DOHH2 (cell line): Measurements from ENCODE around the gene EMP1.

ENCODE experiments used
- H3F3A ChIP-seq: fragments of 200-600 bp; sonication (generic), shearing (Covaris generic); 2 replicates; pipeline ENCODE4 v1.6.0; 2016; ENCODE audit warnings: antibody characterized with exemption, mild to moderate bottlenecking; ENCODE audit not compliant: control insufficient read depth, insufficient read depth
- H3K27ac ChIP-seq: fragments of 200-600 bp; sonication (generic); 2 replicates; pipeline ENCODE4 v1.5.1; 2014; ENCODE audit warnings: low read depth, mild to moderate bottlenecking, low read length, moderate library complexity
- H3K27me3 ChIP-seq: fragments of 200-600 bp; sonication (generic); 2 replicates; pipeline ENCODE4 v1.6.1; 2014; ENCODE audit warnings: mild to moderate bottlenecking, low read length, mixed read lengths; ENCODE audit not compliant: control insufficient read depth
- H3K36me3 ChIP-seq: fragments of 200-600 bp; sonication (generic); 2 replicates; pipeline ENCODE4 v1.6.1; 2014; ENCODE audit warnings: mild to moderate bottlenecking, low read length, moderate library complexity, mixed read lengths; ENCODE audit not compliant: control insufficient read depth
- H3K4me1 ChIP-seq: fragments of 200-600 bp; sonication (generic); 2 replicates; pipeline ENCODE4 v1.6.1; 2014; ENCODE audit warnings: mild to moderate bottlenecking, low read length, mixed read lengths; ENCODE audit not compliant: control insufficient read depth
- H3K4me2 ChIP-seq: fragments of 200-600 bp; sonication (generic); 2 replicates; pipeline ENCODE4 v1.6.0; 2014; ENCODE audit warnings: mild to moderate bottlenecking, low read length, moderate library complexity
- H3K4me3 ChIP-seq: fragments of 200-600 bp; sonication (generic); 2 replicates; pipeline ENCODE4 v1.5.1; 2014; ENCODE audit warnings: mild to moderate bottlenecking, low read length, mixed read lengths
- H3K79me2 ChIP-seq: fragments of 200-600 bp; sonication (generic); 2 replicates; pipeline ENCODE4 v1.6.1; 2014; ENCODE audit warnings: mild to moderate bottlenecking, low read length, mixed read lengths; ENCODE audit not compliant: control insufficient read depth
- H3K9me2 ChIP-seq: fragments of 200-600 bp; sonication (generic); replicated peaks from 2 replicates; pipeline ENCODE4 v1.6.1; 2014; ENCODE audit warnings: mild to moderate bottlenecking, low read length, mixed read lengths; ENCODE audit not compliant: control insufficient read depth
- H3K9me3 ChIP-seq: fragments of 200-600 bp; sonication (generic); 2 replicates; pipeline ENCODE4 v1.6.1; 2014; ENCODE audit warnings: antibody characterized with exemption, low read length, mixed read lengths; ENCODE audit not compliant: control insufficient read depth, insufficient read depth
- H4K20me1 ChIP-seq: fragments of 200-600 bp; sonication (generic); 2 replicates; pipeline ENCODE4 v1.6.0; 2014; ENCODE audit warnings: low read depth, mild to moderate bottlenecking, antibody characterized with exemption, low read length, moderate library complexity; ENCODE audit not compliant: control insufficient read depth, insufficient read depth
- EZH2phosphoT487 ChIP-seq: fragments of 200-600 bp; sonication (generic); IDR thresholded peaks from 2 replicates; pipeline ENCODE4 v1.6.1; 2017; ENCODE audit warnings: borderline replicate concordance, mild to moderate bottlenecking, antibody characterized with exemption, low read length, moderate library complexity, mixed read lengths
- TF ChIP-seq, protein P1 (sequence below): fragments of 200-600 bp; sonication (generic); IDR thresholded peaks from one replicate; pipeline ENCODE4 v1.5.1; 2014; ENCODE audit warnings: antibody characterized with exemption, mild to moderate bottlenecking, low read depth, low read length; ENCODE audit not compliant: poor library complexity, severe bottlenecking

The EMP1 gene

DNA sequence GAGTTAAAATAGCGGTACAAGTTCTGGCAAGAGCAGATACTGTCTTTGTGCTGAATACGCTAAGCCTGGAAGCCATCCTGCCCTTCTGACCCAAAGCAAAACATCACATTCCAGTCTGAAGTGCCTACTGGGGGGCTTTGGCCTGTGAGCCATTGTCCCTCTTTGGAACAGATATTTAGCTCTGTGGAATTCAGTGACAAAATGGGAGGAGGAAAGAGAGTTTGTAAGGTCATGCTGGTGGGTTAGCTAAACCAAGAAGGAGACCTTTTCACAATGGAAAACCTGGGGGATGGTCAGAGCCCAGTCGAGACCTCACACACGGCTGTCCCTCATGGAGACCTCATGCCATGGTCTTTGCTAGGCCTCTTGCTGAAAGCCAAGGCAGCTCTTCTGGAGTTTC lies 18.5 kb downstream of the EMP1 start:
- Histone ChIP-seq H3F3A (no peaks in the 10 kb centered on the region), H3K4me2 (no peak overlapping the region), H3K27me3 (peaks cover 24% of the 10 kb centered on the region), H3K9me3 (no peaks in the 10 kb centered on the region), H3K4me3 (no peak overlapping the region), H3K4me1 (no peaks in the 10 kb centered on the region), H3K27ac (no peak overlapping the region), H3K79me2 (no peaks in the 10 kb centered on the region), H3K9me2 (no peaks in the 10 kb centered on the region), H4K20me1 (no peaks in the 10 kb centered on the region), H3K36me3 (no peaks in the 10 kb centered on the region)
- TF ChIP-seq, protein P1, sequence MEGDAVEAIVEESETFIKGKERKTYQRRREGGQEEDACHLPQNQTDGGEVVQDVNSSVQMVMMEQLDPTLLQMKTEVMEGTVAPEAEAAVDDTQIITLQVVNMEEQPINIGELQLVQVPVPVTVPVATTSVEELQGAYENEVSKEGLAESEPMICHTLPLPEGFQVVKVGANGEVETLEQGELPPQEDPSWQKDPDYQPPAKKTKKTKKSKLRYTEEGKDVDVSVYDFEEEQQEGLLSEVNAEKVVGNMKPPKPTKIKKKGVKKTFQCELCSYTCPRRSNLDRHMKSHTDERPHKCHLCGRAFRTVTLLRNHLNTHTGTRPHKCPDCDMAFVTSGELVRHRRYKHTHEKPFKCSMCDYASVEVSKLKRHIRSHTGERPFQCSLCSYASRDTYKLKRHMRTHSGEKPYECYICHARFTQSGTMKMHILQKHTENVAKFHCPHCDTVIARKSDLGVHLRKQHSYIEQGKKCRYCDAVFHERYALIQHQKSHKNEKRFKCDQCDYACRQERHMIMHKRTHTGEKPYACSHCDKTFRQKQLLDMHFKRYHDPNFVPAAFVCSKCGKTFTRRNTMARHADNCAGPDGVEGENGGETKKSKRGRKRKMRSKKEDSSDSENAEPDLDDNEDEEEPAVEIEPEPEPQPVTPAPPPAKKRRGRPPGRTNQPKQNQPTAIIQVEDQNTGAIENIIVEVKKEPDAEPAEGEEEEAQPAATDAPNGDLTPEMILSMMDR = no peak
- no peak for TF ChIP-seq EZH2phosphoT487

DNA sequence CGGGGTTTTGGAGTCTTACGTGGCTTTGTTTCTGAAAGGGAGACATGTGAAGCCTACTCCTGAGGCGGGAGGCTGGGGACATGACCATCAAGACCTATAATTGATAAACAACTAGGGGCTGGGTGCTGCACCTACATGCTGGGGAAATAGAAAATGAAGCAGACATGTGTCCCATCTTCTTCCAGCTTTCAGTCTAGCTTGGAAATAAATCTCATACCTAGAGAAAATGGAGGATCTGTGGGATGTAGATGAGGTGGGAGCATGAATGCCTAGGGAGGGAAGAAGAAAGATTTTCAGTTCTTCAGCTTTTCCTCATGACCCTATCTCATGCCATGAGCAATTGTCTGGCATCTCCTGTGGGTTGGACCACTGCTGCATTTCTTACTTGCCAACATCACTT lies 22.1 kb downstream of the EMP1 start:
- Histone ChIP-seq H3K4me1 (no peaks in the 10 kb centered on the region), H3K4me2 (no peak overlapping the region), H3K27me3 (peaks cover 9% of the 10 kb centered on the region; the same call in 1 of the 2 replicates), H3K27ac (no peak overlapping the region), H4K20me1 (no peaks in the 10 kb centered on the region), H3K9me3 (no peaks in the 10 kb centered on the region), H3F3A (no peaks in the 10 kb centered on the region), H3K36me3 (no peaks in the 10 kb centered on the region), H3K4me3 (no peak overlapping the region), H3K9me2 (no peaks in the 10 kb centered on the region), H3K79me2 (no peaks in the 10 kb centered on the region)
- TF ChIP-seq, protein P1 = no peak
- no peak for TF ChIP-seq EZH2phosphoT487

DNA sequence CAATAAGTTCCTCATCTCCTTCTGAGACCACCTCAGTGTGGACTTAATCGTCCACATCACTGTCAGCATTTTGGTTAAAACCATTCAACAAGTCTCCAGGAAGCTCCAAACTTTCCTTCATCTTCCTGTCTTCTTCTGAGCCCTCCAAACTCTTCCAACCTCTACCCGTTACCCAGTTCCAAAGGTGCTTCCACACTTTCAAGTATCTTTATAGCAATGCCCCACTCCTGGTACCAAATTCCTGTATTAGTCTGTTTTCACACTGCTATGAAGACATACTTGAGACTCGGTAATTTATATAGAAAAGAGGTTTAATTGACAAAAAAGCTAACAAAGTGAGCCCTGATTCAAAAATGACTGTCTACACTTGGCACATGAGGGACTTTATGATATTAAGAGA lies 22.8 kb downstream of the EMP1 start:
- TF ChIP-seq, protein P1 = no peak
- Histone ChIP-seq H4K20me1 (no peaks in the 10 kb centered on the region), H3K79me2 (no peaks in the 10 kb centered on the region), H3K4me1 (no peaks in the 10 kb centered on the region), H3K9me2 (no peaks in the 10 kb centered on the region), H3K4me2 (no peak overlapping the region), H3K27me3 (peaks cover 8% of the 10 kb centered on the region), H3F3A (no peaks in the 10 kb centered on the region), H3K9me3 (no peaks in the 10 kb centered on the region), H3K27ac (no peak overlapping the region), H3K36me3 (no peaks in the 10 kb centered on the region), H3K4me3 (no peak overlapping the region)

DNA sequence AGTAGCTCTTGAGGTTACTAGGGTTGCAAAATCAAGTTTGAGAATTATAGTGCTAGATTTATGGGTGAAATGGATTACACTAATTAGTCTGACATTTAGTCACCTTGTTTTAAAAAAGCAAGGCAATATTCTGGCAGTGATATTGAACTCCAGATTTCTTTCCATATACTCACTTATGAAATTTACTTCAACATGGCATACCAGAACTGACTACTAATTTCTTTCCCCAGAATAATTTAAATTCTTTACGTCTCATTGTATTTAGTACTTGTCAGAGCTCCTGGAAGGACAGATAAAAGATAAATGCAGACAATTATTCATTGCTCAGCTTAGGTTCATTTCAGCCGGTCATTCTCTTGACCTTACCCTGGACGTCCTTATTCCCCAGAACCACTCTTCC lies 24.3 kb downstream of the EMP1 start:
- H3K79me2 ChIP-seq = no peaks in the 10 kb centered on the region

More for the DNA sequence above, 24.3 kb downstream of the EMP1 start:
- Histone ChIP-seq H3K9me3 (no peaks in the 10 kb centered on the region), H3K4me2 (no peak overlapping the region), H3K4me3 (no peak overlapping the region), H3K27ac (no peak overlapping the region), H4K20me1 (no peaks in the 10 kb centered on the region), H3K27me3 (peaks cover 8% of the 10 kb centered on the region), H3K4me1 (no peaks in the 10 kb centered on the region), H3K36me3 (no peaks in the 10 kb centered on the region), H3K9me2 (no peaks in the 10 kb centered on the region), H3F3A (no peaks in the 10 kb centered on the region)
- TF ChIP-seq, protein P1 = no peak
- no peak for TF ChIP-seq EZH2phosphoT487
